Effector CD4-positive, alpha-beta T cell (primary cell): Measurements from ENCODE around the gene OR6M1. TPM values are rescaled to one million over a fixed set of nuclear protein-coding genes. Genes with fewer than 3 reads are reported as not detected.

Source experiments
- DNase-seq: peaks from one replicate; pipeline ENCODE4 v3.0.0-alpha.2; 2020
- total RNA-seq: gene quantifications from one replicate; lab custom pipeline; 2026; lab: John Stamatoyannopoulos, UW

The OR6M1 gene, protein sequence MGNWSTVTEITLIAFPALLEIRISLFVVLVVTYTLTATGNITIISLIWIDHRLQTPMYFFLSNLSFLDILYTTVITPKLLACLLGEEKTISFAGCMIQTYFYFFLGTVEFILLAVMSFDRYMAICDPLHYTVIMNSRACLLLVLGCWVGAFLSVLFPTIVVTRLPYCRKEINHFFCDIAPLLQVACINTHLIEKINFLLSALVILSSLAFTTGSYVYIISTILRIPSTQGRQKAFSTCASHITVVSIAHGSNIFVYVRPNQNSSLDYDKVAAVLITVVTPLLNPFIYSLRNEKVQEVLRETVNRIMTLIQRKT
- not detected for total RNA-seq

DNA sequence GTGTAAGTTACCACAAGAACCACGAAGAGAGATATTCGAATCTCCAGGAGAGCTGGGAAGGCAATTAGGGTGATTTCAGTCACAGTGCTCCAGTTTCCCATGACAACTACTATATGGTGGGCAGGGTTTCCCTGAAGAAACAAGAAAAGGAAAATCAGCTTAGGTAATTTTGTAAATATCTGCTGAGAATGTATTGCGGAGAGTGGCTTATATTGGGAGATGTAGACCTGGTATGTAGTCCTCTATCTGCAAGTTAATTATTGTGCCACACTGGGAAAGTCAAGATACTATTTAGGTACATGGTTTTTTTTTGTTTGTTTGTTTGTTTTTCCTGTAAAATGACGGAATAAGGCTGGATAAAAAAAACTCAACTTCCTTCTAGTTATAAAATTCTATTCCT lies at the start of gene OR6M1:
TSS of gene OR6M1 (minus strand) at position 101 of the 400 bp plus-strand sequence. CDS start at position 101, 0 bp downstream.
- no peak for DNase-seq

DNA sequence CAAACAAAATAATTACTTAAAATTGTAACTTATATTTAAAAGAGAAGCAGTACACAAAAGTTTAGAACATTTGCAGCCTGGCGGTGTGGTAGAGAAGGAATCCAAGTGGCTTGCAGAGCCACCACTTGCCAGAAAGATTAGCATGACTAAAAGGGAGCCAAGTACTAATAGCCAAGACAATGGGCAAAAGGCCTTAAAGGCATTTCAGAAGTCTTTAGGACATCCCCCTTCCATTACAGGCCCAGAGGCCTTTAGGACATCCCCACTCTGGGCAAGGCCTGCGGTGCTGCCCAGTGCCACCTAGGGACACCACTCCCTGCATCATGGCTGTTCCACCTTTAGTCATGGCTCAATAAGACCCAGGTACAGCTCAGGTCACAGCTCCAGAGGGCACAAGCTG lies 46.9 kb upstream of the OR6M1 start:
- DNase-seq, result no peak

DNA sequence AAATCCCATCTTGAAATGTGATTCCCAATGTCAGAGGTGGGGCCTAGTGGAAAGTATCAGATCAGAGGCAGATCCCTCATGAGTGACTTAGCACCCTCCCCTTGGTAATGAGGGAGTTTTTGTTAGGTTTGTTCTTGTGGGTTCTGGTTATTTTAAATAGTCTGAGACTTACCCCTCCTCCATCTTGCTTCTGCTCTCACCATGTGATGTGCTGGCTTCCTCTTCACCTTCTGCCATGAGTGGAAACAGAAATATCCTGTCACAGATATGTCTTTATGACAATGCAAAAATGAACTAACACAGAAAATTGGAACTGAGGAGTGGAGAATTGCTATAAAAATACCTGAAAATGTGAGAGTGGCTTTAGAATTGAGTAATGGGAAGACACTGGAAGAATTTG lies 46.2 kb upstream of the OR6M1 start:
- DNase-seq, result no peak

DNA sequence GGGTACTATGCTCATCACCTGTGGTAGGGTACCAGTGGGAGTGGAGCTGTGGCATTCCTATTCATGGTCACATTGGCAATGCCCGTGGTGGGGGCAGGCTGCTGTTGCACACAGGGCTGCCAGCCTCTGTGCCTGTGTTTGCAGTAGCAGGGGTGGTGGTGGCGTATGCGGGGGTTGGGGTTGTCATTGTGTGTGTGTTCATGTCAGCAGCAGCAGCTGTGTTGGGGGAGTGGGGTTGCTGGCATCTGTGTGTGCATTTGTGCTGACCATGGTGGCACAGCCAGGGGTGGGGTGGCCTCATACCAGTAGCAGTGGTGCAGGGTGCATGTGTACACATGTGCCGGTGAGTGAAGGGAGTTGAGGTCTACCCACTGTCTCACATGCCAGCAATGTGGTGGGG lies 45.0 kb upstream of the OR6M1 start:
- DNase-seq, result no peak

DNA sequence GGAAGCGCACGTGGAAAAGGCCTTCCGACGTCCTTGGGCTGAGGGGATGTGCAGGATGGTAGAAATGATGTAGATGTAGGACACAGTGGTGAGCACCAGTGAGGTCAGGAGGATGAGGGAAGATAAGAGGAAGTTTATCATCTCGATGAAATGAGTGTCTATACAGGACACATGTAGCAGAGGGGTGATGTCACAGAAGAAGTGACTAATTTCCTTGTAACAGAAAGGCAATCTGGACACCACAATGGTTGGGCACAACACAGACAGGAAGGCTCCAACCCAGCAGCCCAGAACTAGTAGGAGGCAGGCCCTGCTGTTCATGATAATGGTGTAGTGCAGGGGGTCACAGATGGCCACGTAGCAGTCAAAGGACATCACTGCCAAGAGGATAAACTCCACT lies 35.0 kb upstream of the OR6M1 start:
- DNase-seq, result no peak

DNA sequence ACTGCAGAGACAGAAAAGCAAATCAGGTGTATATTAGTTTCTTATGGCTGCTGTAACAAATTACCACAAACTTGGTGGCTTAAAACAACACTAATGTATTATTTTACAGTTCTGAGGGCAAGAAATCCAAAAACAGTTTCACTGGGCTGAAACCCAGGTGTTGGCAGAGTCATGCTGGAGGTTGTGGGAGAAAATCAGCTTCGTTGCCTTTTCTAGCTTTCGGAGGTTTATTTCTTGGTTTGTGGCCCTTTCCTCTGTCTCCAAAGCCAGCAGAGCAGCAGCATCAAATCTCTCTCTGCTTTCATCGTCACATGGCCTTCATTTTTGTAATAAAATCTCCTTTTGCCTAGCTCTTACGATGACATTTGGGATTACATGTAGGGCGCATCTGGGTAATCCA lies 33.0 kb upstream of the OR6M1 start:
- DNase-seq, result no peak

DNA sequence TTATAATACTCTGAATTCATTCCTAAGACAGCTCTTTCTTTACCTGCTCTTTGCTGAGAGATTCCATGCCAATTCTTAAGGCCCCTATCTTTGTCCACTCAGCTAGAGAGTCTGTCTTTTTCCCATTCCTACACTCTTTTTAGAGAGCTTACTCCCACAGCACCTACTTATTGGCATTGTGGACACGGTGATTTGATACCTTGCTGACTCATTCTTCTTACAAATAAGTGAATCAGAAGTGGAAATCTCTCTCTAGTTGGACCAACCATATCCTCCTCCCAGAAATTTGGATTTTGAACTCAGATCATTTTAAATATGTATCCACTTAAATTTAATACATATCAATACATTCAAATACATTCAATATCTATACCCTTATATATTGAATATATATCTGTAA lies 32.5 kb upstream of the OR6M1 start:
- no peak for DNase-seq

DNA sequence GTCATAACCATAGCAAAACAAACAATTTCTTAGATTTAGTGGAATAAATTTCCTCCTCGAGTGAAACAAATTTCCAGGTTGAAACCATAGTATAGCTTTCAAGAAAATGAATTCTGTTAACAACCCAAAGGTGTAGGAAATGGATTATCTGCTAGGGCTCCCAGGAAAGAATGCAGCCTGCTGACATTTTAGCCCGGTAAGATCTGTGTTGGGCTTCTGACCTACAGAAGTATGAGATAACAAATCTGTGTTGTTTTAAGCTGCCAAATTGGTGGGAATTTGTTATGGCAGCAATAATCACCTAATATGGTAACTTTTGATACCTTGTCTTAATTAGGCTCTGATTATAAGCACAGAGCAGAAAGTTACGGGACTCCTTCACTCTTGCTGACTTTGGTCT lies 32.0 kb upstream of the OR6M1 start:
- DNase-seq, result no peak

DNA sequence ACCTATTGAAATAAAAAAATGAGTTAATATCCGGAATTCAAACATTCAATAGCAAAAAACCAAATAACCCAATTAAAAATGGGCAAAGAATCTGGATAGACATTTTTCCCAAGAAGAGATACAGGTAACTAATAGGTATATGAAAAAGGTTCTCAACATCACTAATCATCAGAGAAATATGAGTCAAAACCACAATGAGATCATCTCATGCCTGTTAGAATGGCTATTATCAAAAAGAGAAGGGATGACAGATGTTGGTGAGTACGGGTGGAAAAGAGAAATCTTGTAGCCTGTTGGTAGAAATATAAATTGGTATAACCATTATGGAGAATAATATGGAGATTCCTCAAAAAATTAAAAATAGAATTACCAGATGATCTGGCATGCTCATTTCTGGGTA lies 26.9 kb upstream of the OR6M1 start:
- DNase-seq, result no peak

DNA sequence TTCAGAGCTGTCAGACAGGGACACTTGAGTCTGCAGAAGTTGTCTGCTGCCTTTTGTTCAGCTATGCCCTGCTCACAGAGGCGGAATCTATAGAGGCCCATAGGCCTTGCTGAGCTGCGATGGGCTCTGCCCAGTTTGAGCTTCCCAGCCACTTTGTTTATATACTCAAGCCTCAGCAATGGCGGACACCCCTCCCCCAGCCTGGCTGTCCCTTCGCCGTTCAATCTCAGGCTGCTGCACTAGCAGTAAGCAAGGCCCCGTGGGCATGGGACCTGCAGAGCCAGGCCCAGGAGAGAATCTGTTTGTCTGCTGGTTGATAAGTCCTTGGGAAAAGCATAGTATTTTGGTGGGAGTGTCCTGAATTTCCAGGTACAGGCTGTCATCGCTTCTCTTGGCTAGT lies 23.6 kb upstream of the OR6M1 start:
- DNase-seq, result no peak

DNA sequence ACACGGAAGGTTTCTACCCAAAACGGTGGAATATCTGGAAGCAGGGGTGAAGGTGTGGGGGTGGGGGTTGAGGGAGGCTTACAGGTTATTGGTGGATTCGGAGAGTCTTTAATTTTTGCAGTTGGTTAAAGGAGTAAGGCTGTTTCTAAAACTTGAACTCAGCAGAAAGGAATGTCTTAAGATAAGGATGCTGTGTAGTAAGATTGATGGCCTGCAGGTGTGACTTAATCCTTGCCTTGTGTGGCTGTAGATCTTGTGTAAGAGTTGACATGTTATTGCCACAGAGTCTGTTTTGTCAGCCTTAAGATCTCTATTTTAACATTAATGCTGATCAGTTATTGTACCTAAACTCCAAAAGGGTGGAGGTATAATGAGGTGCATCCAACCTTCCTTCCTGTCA lies 16.4 kb upstream of the OR6M1 start:
- DNase-seq, result no peak

DNA sequence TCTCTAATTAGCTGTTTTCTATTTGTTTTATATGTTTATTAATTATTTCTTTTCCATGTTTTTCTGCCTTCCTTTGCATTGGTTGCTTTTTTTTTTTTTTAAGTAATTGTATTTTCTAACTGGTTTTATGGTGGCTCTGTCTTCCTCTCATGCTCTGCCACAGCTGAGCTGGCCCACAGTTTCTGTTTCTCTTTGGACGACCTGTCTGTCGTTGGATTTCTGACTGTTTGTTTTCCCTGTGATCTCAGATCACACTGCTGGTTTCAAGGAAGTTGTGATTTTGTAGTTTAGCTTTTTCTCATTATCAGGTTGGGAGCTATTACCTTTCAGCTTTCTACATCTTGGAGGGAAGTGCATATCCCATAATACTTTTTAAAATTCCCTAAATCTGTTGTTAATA lies 15.9 kb upstream of the OR6M1 start:
- no peak for DNase-seq

DNA sequence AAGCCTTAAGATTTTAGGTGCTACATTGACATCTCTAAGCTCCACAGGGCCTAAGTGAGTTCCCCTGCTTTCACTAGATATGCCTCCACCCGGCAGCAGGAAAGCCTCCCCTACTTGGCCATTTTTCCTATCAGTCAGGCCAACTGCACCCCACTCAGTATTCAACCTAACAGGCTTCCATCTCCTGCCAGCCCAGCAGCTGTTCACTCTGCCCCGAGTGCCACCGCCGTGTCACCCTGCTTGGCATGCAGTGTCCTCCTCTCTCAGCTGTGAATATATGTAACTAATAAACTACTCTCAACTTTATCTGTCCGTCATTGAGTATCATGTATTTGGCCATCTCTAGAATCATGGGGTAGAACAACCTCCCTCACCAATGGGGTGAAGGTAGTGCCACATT lies 9.0 kb upstream of the OR6M1 start:
- DNase-seq, result no peak

DNA sequence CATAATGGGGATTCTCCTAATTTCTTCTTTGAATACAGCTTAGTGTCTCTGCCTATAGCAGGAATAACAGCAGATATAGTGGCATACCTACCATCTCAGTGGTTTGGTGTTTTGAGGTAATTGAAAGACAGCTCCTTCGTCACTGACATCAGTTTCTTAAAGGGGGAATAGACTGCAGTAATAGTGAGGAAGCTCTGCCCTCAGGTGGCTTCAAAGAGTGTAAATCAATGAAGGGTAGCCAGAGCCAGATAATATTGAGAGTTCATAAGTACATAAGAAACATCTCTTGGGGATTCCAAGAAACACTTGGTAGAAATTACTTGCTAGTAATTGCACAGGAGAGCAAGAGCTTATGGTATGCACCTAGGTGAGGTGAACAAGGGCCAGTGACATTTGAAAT lies 4.4 kb downstream of the OR6M1 start:
- no peak for DNase-seq

DNA sequence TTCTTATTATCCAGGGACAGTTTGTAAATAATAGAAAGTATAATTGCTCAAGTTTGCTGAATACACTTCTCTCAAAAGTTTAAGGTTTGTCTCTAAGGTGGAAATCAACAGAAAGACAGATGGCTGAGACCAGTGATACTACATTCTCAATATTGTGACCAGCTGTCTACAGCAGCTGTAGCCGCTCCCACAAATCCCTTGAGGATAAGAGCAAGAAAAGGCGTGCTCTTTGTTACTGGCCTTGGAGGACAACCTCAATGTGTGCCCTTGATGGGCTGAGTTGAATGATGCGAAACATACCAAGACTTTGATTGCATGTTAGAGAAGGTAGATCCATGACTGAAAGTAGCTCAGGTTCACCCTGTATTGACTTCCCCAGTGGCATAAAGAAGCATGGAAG lies 6.1 kb downstream of the OR6M1 start:
- DNase-seq, result no peak

DNA sequence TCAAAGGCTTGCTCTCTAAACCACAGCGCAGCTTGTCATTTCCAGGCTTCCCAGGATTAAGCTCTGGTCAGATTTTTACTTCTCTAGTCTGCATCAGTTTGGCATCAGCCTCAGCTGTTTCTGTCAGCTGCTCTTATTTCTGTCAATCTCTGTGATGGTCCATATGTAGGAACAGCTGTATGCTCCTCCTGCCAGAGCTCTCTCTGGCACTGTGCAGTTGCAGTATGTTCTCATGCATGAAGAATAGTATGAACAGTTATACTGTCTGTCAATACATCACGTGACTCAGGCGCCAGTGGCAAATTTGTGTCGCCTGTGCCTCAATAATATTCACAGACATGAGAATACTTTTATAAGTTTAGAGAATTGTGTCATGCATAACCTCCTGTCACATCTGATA lies 6.7 kb downstream of the OR6M1 start:
- DNase-seq, result no peak

DNA sequence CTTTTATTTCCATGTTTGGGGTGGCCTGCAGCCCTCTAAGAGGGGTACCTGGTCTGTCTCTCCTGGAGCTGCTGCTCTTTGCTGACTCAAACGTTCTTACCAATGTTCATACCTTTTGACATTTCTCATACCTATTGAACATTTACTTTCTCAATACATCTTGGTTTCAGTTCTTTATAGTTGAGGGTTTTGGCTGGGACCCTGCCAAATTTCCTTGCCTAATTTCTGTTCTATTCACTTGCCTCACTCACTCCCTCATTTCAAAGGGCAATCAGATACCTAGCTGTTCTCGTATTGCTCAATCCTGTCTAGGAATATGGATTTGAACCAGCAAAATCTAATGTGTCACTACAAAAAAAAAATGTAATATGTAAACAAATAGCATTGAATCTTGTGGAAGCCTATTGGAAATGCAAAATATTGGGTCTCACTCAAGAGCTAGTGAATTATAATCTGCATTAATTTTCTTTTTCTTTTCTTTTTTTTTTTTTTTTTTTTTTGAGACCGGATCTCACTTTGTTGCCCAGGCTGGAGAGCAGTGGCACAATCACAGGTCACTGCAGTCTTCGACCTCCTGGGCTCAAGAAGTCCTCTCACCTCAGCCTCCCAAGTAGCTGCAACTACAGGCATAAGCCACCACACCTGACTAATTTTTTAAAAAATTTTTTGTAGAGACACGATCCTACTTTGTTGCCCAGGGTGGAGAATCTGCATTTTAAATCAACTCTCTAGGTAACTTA lies 7.5 kb downstream of the OR6M1 start:
- no peak for DNase-seq

DNA sequence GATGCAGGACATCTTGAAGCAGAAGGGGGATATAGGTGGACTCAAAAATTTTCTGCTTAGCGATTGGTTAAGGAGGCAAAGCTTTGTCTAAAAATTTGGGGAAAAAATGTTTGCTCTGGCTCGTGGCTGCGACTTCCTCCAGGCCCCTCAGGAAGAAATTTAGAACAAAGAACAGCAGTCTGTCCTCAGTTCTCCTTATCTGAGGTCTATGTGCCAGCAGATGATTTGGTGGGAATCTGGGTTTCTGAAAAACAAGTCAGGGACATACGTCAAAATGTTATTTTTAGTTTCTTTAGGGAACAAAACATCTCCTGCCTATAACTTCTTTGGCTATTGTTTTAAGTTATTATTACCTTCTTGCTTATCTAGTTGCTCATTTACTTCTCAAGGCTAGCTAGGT lies 8.1 kb downstream of the OR6M1 start:
- no peak for DNase-seq

DNA sequence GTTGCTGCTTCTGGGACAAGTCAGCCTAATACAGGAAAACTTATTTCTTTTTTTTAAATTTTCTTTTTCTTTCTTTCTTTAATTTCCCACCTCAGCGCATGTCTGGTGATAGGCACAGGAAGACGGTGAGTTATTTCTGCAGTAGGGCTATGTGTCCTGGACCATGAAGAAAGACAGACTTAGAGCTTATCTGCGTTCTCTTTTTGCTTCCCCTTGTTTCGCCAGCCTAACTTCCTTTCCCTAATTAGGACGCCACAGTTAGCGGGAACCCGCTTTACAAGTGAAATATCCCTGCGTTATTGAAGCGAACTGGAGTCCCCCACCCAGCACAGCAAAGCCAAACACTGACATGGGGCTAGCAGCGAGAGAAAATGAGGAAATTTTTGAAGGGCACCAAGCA lies 8.6 kb downstream of the OR6M1 start:
- DNase-seq, result no peak

DNA sequence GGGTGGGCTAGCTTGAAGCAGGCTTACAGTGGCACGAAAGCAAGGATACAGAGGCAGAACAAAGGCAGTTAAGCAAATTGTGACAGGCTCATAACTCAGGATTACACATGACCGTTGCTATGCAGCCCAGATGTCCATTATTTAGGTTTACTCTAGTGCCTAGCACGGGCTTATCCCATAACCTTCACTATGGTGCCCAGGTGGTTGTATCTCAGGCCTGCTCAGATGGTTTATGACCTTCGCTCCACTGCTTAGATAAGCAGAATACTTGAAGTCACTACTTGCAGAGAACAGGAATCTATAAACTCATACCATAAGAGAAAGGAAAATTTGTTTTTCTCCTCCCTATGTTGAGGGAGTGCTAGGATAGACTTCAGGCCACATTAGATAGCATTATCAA lies 9.0 kb downstream of the OR6M1 start:
- DNase-seq, result no peak

DNA sequence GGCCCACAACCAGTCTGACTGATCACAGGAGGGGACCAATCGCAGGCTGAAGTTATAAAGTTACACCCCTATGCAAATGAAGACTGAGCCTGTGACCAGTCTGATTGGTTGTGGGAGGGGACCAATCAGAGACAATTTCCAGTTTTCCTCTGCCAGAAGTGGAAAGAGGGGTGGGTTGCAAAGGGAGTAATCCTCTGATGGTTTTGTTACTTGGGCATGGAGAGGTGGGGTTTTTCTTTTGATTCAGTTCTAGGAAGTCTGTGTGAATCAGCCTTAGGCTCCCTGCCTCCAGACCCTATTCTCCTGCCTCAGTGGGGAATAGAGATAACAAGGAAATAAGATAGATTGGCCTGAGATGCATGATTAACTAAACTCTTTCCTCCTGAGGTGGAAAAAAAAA lies 9.9 kb downstream of the OR6M1 start:
- DNase-seq, result no peak

DNA sequence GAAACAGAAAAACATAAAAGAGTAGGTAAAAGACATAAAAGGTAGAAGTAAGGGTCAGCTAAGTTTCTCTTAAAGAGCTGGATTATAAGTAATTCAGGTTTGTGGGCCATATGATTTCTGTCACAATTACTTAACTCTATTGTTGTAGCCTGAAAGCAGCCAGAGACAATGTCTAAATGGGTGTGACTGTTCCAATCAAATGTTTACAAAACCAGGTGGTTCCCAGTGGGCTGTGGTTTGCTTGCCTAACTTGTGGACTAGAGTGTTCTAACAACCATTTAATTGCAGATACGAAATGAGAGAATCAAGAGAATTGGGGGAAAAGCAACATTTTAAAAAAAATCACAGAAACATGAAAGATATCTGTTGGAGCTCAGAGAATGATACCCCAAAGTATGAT lies 22.6 kb downstream of the OR6M1 start:
- no peak for DNase-seq

DNA sequence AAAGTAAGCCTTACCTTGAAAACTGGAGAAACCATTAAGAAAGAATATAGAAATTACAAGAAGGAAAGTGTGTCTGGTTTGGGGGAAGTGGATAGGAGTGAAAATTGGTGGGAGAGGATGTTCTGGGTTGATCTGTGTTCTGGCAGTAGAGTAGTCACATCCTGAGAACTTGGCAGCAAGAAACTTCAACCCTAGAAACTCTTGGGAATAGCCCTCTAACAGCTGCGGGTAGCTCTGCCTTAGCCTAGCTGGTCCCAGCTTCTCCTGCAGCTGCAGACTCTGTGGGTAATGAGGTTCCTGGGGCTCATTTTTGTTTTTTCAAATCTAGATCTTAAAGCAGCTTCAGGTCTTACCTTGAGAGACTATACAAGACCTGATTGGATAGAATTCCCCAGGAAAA lies 27.6 kb downstream of the OR6M1 start:
- no peak for DNase-seq

DNA sequence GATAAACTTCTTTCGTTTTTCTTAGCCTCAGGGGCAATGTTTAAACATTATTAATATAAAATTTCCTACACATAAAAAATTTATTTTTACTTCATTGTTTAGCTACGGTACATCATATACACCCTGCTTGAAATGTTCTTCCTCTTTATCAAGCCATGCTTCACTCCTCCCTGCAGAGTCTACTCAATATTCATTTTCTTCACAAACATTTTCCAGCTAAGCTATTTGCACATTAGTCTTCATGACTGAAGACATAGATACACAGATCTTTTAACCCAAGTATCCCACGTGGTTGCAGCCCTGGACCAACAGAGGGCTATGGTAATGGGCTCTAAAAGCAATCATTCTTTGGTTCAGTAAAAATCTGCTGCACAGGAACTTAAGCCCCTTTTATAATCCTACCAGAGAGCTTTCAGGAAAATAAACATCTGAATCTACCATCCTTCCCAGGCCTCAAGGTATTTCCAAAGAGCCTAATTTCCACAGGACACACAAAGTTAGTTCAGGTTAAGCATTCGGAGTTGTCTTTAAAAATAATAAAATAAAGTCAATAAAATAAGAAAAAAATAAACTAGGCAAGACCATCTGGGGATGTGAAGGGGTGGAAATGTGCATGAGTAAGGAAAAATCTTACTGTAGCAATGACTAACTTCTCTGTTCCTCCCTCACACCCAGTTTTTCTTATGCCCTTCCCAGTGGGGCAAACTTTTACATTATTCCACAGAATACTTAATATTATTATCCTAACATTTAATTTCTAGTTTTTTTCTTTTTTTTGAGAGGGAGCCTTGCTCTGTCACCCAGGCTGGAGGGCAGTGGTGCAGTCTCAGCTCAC lies 30.2 kb downstream of the OR6M1 start:
- no peak for DNase-seq
